LNCaP clone FGC (cell line): ENCODE data around the gene PRAC1.

Experiments
- DNase-seq: peaks from one replicate; pipeline ENCODE4 v3.0.0-alpha.2; 2011; ENCODE audit warnings: low read depth
- H3K4me3 ChIP-seq: 2 replicates; pipeline ENCODE4 v1.5.1; 2011; ENCODE audit warnings: mild to moderate bottlenecking, low read depth, low read length, control low read depth
- CTCF ChIP-seq: IDR thresholded peaks from 2 replicates; pipeline ENCODE4 v1.5.1; 2012; ENCODE audit warnings: mild to moderate bottlenecking; ENCODE audit not compliant: control insufficient read depth, insufficient read depth; ENCODE audit errors: extremely low read depth

PRAC1 gene

GRCh38 chr17:48729335-48730239, 7.3 kb upstream of the PRAC1 start:
- peak overlapping the region; percentile 91 for H3K4me3 ChIP-seq
- TF ChIP-seq CTCF: no peak
- no peak for DNase-seq

- DNase-seq: peak; percentile 92
- H3K4me3 ChIP-seq: peak within 1 kb of the TSS; percentile 91
- TF ChIP-seq CTCF: no peak
Observed at GRCh38 chr17:48728232-48729231, 6.2 kb upstream of the PRAC1 start, which contains the start of gene HOXB13. HOXB13 (minus strand) TSS chr17:48728750; CDS start chr17:48728593, 157 bp downstream.

DNA sequence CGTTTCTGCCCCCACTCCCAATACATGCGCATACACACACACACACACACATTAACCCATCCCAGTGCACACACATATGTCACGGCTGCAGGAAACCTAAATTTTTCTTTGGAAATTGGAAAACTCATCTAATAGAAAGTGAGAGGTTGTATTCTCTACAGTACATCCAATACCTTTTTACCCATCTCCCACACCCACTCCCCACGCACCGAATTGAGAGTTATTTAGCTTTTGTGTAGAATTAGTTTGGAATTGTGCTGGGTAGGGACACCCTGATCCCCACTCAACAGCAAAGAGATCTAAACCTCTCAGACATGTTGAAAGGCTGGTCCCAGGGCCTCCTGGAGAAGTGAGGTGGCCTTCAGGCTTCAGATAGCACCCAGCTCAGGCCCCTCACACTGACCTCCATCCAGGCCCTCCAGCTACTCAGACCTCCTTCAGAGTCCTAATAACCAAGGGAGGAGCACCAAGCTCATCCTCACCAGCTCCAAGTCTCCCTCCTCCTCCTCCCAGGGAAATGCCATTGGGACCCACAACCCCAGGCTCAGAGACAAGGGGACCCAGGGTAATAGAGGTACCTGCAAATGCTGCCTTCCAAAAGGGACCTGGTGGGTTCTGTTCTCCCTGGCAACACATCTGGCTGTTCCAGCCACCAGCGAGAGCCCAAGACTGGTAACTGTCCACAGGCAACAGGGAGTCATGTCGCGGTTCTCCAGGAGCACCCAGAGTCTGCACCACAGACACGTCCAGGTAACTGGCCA, 5.3 kb upstream of the PRAC1 start:
- no peak for DNase-seq
- TF ChIP-seq CTCF: no peak
- peak overlapping the region; percentile 91 for H3K4me3 ChIP-seq

GRCh38 chr17:48726916-48727286, 4.6 kb upstream of the PRAC1 start:
- no peak for TF ChIP-seq CTCF
- peak overlapping the region; percentile 91 for H3K4me3 ChIP-seq
- no peak for DNase-seq

DNA sequence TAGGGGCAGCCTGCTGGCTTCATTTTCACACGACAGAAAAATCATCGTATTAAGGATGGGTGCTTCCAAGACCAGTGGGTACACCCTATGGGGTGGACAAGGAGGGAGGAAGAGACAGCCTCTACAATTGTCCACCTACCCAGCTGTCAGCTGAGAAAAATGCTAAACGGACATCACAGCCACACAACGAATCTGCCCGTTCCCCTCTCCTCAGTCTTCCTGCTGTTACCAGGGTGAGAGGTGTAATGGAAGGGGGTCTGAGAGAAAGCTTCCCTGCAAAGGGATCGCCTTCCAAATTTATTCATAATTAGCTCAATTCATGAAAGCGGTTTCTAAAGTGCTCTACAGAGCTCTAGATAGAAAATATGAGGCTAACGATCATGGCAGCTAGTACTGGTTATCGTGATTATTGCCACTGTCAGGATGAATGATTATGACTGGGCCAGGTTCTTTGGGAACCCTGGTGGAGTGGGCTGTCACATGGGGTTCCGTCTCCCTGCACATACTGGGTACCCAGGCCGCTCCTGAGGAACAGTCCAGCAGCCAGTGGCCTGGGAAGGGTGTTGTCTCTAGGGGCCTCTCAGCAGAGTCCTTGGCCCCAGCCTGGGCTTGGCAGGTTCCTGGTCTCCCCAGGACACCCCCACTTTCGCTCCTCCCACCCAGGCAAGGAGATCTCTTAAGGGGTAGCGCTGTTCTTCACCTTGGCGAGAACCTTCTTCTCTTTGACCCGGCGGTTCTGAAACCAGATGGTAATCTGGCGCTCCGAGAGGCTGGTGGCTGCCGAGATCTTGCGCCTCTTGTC, 4.0 kb upstream of the PRAC1 start:
- TF ChIP-seq CTCF: no peak
- no peak for DNase-seq
- peak overlapping the region; percentile 91 for H3K4me3 ChIP-seq
